Forelimb muscle (tissue), 1 donor: Measurements from ENCODE around the gene DAGLA. TPM values are rescaled to one million over a fixed set of nuclear protein-coding genes. Genes with fewer than 3 reads are reported as not detected.

Experiments used
- DNase-seq: peaks from one replicate; pipeline ENCODE4 v3.0.0-alpha.2; 2013; ENCODE audit warnings: low read depth
- polyA plus RNA-seq: library from polyadenylated mRNA; unstranded; fragments of 120-200 nt; gene quantifications from one replicate; pipeline ENCODE4 v1.2.1, GENCODE V29; 2013; ENCODE audit not compliant: insufficient read length

Gene DAGLA
- polyA plus RNA-seq, 1 donor: 4.6 TPM

DNA sequence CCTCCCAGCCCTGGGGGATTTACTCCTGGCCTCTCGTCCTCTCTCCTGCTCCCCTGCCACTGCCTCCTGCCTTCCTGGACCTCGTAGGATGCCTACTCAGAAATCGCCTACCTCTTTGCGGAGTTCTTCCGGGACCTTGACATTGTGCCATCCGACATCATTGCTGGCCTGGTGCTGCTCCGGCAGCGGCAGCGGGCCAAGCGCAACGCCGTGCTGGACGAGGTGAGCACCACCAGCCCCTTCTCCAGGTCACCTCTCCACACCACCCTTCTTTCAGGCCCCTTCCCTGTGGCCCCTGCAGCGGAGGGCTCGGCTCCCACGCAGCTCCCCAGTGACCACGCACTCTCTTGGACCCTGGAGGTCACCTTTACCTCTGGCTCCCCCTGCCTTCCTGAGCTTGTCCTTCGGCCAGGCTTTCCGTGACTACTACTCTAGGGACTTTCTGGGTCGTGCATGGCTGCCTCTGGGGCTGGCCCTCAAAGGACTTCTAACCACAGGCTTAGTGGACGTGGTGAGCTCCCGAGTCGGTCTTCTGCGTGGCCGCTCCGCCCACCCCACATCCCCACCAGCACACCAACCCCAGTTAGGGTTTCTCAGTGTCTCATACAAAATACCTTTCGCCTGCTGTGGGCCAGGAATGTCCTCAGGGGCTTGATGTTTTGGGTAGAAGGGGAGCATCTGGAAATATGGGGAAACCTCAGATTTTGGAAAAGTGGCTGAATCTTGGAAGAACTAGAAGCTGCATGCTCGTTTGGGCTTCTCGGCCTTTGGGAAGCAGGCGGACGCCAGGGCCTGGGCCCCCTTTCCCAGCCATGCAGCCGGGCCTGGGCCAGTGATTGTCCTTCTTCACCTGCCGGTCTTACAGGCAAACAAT lies 48.1 kb downstream of the DAGLA start:
- DNase-seq: no peak

DNA sequence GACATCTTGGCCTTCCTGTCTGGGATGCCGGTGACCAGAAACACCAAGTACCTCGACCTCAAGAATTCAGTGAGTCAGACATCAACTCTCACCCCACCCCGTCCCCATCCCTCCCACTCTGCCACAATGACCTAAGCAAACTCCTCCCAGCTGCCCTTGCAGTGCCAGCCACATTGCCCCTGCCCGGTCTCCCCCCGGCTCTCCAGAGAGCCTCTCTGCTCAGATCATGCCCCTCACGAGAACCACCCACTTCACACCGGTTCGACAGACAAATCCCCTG lies 48.7 kb downstream of the DAGLA start:
- no peak for DNase-seq

DNA sequence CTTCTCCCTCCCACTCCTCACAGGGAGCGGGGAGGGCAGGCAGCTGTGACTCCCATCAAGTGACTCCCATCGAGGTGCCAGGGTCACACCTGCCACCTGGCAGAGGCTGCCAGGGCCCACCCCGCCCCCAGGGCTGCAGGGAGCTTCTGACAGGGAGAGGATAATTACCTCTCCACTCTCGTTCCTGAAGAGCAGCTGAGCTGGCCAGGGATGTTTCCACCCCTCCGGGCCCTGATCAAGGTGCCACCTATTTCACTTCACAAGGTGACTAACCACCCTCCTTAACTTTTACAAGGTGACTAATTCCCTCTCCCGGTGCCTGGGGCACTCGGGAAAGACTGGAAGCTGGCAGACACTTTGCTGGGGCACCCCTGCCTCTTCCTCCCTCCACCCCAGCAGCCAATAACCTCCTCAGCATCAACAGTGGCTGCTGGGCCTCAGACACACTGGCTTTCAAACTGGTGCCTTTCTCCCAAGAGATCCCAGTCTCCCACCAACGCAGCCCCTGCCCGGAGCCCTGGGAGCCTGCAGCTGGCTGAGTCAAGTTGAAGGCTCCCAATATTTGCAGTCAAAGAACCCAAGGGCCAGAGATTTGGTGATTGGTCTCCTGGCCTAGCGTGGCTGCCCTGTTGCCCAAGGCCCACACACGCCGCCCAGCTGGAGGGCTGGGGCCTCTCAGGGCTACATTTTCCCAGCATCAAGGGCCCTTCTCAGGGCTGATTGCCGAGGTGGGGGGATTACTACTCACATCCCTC lies 50.2 kb downstream of the DAGLA start:
- DNase-seq: no peak

DNA sequence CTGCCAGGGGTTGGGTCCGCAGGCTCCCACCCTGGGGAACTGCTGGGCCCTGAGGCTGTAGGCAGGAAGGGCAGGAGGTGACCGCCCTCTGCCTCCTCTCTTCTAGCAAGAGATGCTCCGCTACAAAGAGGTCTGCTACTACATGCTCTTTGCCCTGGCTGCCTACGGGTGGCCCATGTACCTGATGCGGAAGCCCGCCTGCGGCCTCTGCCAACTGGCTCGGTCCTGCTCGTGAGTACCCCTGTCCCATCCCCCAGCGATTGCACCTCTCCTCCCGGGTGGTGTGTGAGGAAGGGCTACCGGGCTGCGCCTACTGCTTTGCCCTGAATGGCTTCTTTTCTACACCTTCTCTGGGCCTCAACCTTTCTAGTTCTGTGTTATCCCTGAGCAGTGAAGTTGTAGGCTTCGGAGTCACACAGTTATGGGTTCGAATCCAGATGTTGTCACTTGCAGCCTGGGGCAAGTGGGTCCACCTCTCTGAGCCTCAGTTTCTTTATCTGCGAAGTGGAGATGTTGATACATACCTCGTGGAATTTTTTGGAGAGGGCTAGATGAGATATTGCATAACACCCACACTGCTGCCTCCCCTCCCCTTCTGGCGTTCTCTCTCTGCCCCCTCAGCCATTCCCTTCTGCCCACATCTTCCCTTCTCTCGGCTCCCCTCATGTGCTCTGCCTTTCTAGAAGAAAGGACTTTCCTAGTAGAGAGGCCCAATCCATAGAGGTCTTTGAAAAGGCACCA lies 51.2 kb downstream of the DAGLA start:
- no peak for DNase-seq

DNA sequence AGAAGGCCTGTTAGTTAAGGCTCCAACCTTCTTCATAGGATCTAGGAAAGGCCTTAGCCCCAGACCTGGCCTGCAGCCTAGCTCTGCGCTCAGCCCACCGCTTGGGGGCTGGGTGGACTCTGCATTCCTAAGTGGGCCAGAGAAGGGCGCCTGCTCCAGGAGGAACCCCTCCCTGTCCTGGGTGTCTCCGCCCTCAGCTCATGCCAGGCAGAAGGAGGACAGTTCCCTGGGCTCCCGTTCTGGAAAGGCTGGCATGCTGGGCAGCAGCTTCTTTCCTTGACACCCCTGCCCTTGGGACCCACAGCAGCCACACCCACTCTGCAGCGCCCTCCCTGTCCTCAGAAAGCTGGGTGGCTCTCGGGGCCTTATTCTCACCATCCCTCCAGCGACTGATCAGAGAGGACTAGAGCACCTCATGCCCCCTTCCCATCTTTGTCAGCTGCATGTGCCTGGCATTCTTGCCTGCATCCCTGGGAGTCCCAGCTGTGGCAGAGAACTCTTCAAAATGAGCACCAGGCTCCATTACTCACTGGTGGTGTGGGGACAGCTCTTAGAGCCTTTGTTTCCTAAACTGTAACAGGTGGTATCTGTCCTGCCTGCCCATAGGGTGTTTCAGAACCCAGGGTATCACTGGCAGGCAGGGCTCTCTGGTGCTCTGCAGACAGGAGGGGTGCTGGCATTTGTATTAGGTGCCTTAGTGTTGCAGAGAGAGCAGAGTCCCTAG lies 51.9 kb downstream of the DAGLA start:
- no peak for DNase-seq

DNA sequence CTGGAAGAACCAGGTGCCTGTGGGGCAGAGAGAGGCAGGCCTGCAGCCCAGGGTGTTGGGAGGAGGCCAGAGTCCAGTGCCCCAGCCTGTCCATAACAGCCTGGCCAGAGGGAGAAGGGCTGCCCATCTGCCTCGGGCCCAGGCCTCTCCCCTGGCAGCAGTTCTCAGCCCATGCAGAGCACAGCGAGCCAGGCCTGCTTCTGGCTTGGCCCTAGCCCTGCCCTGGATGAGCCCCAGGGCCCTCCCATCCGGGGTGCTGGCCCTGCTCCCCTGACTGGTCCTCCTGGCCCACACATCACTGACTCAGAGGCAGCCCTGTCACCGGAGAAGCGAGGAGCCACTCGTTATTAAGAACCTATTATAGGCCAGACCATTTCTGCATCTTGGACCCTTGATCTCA lies 52.5 kb downstream of the DAGLA start:
- DNase-seq: no peak

DNA sequence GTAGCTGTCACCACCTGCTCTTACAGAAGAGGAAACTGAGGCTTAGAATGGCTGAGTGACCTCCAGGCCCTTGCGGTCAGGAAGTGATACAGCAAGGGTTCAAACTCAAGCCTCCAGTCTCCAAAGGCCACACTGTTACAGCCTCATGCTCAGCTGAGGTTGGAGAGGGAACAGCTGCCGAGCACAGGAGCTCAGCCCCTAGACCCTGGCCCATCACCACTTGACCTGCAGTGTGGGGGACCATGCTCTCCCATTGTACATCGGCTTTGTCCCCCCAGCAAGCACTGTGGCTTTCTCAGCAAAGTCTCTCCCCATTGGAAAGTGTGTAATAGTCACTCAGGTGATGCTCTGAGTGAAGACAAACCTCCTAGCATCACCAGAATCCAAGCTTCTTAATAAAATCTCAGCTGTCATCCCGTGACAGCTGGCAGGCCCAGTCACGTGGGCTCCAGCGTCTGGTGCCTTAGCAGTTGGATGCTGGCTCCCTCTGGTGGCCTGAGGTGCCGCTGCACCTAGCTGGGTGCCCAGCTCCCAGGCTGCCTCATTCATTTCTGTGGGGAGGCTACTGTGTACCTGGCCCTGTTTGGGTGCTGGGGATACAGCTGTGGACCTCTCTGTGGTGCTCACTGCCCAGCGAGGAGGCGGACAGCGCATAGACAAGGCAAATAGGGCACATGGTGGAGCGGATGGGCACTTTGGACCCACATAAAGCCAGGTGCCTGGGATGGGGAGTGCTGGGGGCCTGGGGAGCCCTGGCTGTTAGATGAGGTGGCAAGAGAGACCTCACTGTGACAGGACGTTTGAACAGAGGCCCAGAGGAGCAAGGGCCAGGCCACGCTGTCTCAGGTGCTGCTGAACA lies 53.2 kb downstream of the DAGLA start:
- DNase-seq: peak; percentile 73

DNA sequence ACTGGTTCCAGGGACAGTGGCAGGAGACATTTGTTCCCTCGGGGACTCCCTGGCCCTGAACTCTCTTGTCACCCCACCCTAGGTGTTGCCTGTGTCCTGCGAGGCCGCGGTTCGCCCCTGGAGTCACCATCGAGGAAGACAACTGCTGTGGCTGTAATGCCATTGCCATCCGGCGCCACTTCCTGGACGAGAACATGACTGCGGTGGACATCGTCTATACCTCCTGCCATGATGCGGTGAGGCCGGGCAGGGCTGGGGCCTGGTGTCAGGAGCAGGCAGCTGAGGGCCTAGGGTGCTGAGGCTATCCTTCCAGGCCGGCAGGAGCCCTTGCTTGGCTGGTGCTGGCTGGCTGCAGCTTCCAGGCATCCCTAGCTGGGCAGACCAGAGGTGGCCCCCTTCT lies 54.6 kb downstream of the DAGLA start:
- no peak for DNase-seq

DNA sequence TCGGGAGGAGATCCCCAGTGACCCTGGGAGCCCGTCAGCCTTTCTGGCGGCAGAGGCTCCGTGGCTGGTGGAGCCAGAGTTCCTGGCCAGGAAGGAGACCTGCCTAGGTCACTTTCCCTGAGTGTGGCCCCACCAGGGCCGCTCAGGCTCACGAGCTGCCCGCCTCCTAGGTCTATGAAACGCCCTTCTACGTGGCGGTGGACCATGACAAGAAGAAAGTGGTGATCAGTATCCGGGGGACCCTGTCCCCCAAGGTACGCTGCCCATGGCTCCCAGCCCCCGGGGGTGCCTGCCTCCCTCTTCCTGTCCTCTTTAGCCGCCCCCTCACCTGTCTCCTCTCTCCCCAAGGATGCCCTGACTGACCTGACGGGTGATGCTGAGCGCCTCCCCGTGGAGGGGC lies 55.2 kb downstream of the DAGLA start:
- no peak for DNase-seq

DNA sequence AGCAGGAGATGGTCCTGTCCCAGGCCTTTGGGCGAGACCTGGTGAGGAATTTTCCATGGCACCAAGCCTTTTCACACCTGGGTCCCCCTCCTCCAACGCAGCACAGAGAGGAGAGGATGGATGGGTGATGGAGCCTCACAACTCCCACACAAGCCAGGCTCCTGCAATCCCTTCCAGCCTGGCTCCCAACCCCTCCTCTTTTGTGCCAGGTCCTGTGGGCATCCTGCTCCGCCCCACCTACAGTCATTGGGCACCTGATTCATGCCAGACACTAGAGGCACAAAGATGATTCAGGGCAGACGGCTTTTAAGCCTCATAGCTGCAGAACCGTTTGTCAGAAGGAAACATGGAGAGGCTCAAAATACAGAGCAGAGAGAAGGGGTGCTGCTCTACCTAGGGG lies 56.1 kb downstream of the DAGLA start:
- no peak for DNase-seq

DNA sequence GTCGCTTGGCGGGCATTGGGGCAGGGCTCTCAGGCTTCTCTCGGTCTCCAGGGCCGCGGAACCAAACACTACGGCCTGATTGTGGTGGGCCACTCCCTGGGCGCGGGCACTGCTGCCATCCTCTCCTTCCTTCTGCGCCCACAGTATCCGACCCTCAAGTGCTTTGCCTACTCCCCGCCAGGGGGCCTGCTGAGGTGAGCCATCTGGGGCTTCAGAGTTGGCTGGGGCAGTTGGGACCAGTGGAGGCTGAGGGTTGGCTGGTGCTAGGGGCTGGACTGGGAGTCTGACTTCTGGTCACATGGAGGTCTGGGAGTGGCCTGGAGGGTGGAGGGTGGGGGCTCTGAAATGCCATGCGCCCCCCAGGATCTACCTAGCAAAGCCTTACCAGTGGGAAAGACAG lies 56.9 kb downstream of the DAGLA start:
- DNase-seq: no peak

DNA sequence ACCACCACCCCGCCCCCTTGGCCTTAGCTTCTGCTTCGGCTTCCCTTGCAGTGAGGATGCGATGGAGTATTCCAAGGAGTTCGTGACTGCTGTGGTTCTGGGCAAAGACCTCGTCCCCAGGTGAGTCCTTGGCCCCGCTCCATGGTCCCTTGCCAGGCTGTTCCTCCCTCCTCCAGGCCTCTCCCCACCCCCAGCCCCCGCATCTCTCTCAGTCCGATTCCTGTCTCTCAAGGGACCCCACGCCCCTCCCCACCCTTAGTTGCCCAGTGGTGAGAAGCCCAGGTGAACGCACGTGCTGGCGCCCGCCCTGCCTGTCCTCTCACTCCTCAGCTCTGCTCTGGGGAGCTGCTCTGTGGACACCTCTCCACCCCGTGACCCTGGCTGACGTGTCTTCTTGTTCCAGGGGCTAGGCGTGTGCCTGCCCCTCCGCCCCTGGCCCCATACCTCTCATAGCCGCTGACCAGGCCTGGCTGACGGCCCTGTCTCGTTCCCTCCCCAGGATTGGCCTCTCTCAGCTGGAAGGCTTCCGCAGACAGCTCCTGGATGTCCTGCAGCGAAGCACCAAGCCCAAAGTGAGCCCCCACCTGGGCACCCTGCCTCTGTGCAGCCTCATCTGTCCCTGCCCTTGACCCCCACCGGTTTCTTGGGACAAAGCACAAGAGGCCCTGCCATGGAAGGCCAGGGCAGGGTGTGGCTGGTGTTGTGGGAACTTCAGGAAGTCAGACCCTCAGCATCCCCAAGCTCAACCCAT lies 57.6 kb downstream of the DAGLA start:
- DNase-seq: no peak

DNA sequence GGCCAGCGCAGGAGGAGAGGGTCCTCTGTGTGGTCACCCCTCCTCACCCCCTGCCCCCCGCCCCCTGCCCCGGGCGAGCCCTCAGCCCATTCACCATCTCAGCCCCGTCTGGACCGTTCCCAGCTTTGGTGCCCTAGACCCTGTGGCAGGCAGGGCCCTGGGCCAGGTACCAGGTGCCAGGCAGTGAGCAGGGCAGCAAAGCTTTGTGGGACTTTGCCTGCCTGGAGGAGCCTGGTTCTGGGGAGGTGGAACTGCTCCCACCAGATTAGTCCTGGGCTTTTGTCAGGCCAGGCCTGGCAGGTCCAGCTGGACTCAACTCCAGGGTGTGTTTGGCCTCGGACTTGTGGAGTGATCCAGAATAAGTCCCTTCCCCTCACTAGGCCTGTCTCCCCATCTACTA lies 58.6 kb downstream of the DAGLA start:
- DNase-seq: no peak

DNA sequence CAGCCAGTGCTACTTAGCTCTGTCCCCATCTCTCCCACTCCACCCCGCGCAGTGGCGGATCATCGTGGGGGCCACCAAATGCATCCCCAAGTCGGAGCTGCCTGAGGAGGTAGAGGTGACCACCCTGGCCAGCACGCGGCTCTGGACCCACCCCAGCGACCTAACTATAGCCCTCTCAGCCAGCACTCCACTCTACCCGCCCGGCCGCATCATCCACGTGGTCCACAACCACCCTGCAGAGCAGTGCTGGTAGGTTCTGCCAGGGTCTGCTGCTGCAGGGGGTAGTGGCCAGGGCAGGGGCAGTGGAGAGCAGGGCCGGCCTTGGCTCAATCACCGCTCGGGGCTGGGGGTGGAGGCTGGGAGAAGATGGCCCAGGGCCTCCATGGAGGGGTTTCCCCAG lies 59.2 kb downstream of the DAGLA start:
- DNase-seq: no peak

DNA sequence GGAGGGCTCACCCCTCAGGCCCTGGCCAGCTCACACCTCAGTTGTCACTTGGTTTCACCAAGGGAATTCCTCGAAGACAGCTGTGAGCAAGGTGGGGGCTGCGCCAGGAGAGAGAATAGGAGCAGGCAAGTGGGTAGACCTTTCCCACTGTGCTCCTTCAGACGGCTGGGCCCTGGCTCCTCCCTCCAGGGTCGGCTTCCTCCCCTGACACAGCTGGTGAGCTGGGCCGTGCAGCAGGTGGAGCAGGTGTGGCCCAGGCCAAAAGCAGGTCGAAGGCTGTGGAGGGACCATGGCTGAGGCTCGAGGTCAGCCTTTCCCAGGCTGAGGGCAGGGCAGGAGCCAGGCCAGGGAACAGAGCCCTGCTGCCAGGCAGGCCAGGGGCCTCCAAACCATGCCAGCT lies 59.8 kb downstream of the DAGLA start:
- DNase-seq: no peak

DNA sequence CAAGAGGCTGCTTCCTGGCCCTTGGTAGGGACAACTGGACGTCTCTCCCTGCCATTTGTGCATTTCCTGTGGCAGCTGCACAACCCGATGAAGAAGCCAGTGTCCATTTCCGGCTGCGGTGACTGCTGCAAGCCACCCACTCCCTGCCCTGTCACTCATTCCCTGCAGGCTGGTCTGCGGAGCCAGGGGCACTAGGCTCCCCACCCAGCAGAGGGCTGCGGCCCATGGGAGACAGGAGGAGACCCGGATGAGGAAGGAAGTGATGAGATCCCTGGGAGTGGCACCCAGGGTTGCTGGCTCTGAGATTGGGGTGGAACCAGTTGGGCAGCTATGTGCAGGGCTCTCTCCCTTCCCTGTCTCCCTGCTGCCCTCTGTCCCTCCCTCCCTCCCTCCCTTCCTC lies 62.2 kb downstream of the DAGLA start:
- no peak for DNase-seq

DNA sequence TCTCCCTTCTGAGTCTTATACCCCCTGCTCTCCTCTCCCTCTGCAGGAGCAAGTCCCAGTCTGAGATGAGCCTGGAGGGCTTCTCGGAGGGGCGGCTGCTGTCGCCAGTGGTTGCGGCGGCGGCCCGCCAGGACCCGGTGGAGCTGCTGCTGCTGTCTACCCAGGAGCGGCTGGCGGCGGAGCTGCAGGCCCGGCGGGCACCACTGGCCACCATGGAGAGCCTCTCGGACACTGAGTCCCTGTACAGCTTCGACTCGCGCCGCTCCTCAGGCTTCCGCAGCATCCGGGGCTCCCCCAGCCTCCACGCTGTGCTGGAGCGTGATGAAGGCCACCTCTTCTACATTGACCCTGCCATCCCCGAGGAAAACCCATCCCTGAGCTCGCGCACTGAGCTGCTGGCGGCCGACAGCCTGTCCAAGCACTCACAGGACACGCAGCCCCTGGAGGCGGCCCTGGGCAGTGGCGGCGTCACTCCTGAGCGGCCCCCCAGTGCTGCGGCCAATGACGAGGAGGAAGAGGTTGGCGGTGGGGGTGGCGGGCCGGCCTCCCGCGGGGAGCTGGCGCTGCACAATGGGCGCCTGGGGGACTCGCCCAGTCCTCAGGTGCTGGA lies 63.4 kb downstream of the DAGLA start:
- no peak for DNase-seq

DNA sequence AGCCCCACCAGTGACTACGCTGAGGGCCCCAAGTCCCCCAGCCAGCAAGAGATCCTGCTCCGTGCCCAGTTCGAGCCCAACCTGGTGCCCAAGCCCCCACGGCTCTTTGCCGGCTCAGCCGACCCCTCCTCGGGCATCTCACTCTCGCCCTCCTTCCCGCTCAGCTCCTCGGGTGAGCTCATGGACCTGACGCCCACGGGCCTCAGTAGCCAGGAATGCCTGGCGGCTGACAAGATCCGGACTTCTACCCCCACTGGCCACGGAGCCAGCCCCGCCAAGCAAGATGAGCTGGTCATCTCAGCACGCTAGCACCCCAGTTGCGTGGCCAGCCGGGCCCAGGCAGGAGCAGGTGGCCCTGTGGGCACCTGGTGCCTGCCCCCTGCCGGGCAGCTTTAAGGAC lies 64.0 kb downstream of the DAGLA start:
- no peak for DNase-seq

DNA sequence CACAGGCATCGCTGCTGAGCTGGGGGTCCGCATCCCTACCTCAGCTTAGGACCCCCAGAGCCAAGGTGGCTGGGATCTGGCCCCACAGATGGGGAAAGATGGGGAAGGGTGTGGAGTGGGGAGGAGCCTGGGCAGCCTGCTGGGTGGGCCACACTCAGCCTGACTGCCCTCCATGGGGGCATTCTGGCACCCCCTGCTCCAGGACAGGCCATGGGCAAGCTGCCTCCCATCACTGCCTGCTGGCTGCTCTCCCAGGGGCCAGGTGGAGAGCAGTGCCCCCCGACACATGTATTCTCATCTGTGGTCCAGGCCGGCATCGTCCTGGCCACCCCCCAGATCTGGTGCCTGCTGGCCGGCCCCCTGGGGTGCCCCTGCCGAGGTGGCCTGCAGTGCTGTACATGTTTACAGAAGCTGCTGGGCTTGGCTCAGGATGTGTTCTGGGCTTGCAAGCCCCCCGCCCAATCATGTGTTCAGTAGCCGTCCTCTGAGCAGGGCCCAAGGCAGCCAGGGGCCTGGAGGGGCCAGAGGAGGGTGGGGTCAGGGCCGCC lies 64.5 kb downstream of the DAGLA start:
- DNase-seq: no peak
